Activated T-cell treated with anti-CD3 and anti-CD28 coated beads, Interleukin-2, amount 50 U/mL, for 72 hours (primary cell): ENCODE data around the gene MEF2D. TPM values are rescaled to one million over a fixed set of nuclear protein-coding genes. Genes with fewer than 3 reads are reported as not detected.
A peak's percentile ranks its signal among the peaks of the same experiment; 100 is the strongest.

Experiments
- ATAC-seq, 2 donors: fragments of 150-1000 bp; cut with Tn5 transposase; replicated peaks in 1 of 2; 2 replicates each; pipeline ENCODE4 v1.10.0; 2021; ENCODE audit warnings: moderate library complexity in 2 of 2, mild to moderate bottlenecking in 1 of 2
- DNase-seq, 2 donors: peaks; one replicate each; pipeline ENCODE4 v3.0.0; 2021 to 2022; ENCODE audit warnings: mixed read lengths in 1 of 2
- H3K27ac Mint-ChIP-seq: one replicate; pipeline ENCODE4 v1.8.0; 2022; ENCODE audit warnings: mild to moderate bottlenecking, moderate library complexity, mixed read lengths
- H3K27me3 Mint-ChIP-seq: one replicate; pipeline ENCODE4 v1.8.0; 2022; ENCODE audit warnings: low read depth, mixed read lengths
- H3K36me3 Mint-ChIP-seq, 2 donors: one replicate each; pipeline ENCODE4 v1.8.0; 2022; ENCODE audit warnings: mixed read lengths in 2 of 2, mild to moderate bottlenecking in 1 of 2; ENCODE audit not compliant: insufficient read depth in 2 of 2
- H3K4me1 Mint-ChIP-seq: one replicate; pipeline ENCODE4 v1.8.0; 2022; ENCODE audit warnings: low read depth, mixed read lengths
- H3K4me3 Mint-ChIP-seq, 2 donors: one replicate each; pipeline ENCODE4 v1.8.0; 2022; ENCODE audit warnings: mild to moderate bottlenecking in 2 of 2, mixed read lengths in 2 of 2, moderate library complexity in 2 of 2
- H3K9me3 Mint-ChIP-seq, 2 donors: one replicate each; pipeline ENCODE4 v1.8.0; 2022; ENCODE audit warnings: mixed read lengths in 2 of 2
- total RNA-seq, 2 donors: library from RNA; stranded (reverse); gene quantifications; one replicate each; pipeline ENCODE4 v1.2.3, GENCODE V29; 2022

Gene MEF2D
- total RNA-seq, 2 donors from 2014 or later: 73.3 to 86.8 TPM

- H3K4me3 Mint-ChIP-seq: no peak overlapping the region
- DNase-seq: no peak
- no peaks in the 10 kb centered on the region for H3K9me3 Mint-ChIP-seq
- H3K27ac Mint-ChIP-seq: no peak overlapping the region
- peaks cover 99% of the 10 kb centered on the region for H3K27me3 Mint-ChIP-seq
- peak; percentile 71 to 72 for ATAC-seq
- peaks cover 2 to 6% of the 10 kb centered on the region in 2 donors for H3K36me3 Mint-ChIP-seq
- peaks cover 42% of the 10 kb centered on the region for H3K4me1 Mint-ChIP-seq
Measured at GRCh38 chr1:156433602-156434001, 67.0 kb downstream of the MEF2D start.

- peaks cover 36% of the 10 kb centered on the region for H3K4me1 Mint-ChIP-seq
- H3K36me3 Mint-ChIP-seq: peaks cover 2 to 6% of the 10 kb centered on the region in 2 donors
- H3K9me3 Mint-ChIP-seq: no peaks in the 10 kb centered on the region
- DNase-seq: no peak
- no peak overlapping the region for H3K27ac Mint-ChIP-seq
- H3K27me3 Mint-ChIP-seq: peaks cover 99% of the 10 kb centered on the region
- no peak for ATAC-seq
- H3K4me3 Mint-ChIP-seq: no peak overlapping the region
Measured at GRCh38 chr1:156433032-156433431, 67.5 kb downstream of the MEF2D start.

GRCh38 chr1:156432669-156433018 is 67.9 kb downstream of the MEF2D start:
- DNase-seq (no peak), ATAC-seq (no peak)
- Mint-ChIP-seq H3K4me3 (no peak overlapping the region), H3K36me3 (peaks cover 2 to 6% of the 10 kb centered on the region in 2 donors), H3K27ac (no peak overlapping the region), H3K27me3 (peaks cover 99% of the 10 kb centered on the region), H3K9me3 (no peaks in the 10 kb centered on the region), H3K4me1 (peaks cover 33% of the 10 kb centered on the region)

DNA sequence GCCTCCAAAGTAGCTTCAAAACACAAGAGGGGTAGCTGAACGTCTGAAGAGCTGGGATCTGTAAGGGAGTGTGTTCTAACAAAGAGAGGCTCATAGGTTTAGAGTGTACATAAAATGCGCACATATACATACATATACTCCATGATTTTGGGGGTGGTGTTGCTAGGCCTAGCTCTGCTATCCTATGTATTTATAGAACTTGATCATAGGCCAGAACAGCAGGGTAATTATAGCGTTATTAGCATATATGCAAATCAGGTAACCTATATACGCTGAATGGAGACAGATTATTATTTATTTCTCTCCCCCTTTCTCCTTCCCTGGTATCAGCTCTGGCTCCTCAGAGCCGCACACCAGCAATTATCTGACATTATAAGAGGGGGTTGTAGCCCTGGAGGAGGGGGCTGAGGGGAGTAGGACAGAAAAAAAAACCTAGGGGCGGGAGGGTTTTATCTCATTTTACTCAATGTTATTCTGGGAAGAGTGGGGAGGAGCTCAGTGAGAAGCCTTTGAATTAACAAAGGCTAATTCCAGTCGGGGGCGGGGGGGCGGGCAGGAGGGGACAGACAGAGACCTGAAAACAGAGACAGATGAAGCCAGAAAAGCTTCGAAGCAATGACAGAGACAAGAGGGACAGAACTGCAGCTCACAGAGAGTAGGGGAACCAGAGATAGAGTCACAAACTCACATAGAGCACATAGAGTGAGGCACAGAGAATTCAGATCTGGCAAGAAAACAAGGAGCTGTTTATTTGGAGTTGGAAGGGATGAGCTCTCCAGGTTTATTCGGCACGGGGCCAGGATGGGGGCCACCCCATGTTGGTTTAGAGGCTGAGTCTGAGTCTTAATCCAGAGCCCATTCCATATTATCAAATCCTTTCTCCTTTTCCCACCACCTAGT is 68.6 kb downstream of the MEF2D start:
- ATAC-seq: no peak
- Mint-ChIP-seq H3K36me3 (peaks cover 2 to 6% of the 10 kb centered on the region in 2 donors), H3K27me3 (peaks cover 99% of the 10 kb centered on the region), H3K4me3 (no peak overlapping the region), H3K27ac (no peak overlapping the region), H3K4me1 (peaks cover 28% of the 10 kb centered on the region), H3K9me3 (no peaks in the 10 kb centered on the region)
- DNase-seq: no peak

DNA sequence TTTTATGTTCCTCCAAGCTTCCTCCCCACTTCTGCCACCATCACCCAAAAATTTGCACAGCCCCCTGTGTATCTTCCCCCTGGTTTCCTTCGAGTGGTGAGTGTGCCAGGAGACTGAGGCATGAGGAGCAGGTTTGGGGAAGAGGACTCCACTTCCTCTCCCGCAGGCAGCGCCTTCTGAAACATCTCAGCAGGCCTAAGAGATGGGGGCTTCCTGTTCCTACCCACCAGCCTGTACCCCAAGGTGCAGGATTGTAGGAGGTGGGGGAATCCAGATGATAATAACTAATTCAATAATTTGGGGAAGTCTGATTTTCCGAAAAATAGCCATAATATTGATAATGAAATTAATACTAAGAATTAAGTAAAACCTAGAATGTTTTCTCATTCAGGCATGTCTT is 69.2 kb downstream of the MEF2D start:
- Mint-ChIP-seq H3K27me3 (peaks cover 99% of the 10 kb centered on the region), H3K27ac (no peak overlapping the region), H3K4me3 (no peak overlapping the region), H3K4me1 (peaks cover 23% of the 10 kb centered on the region), H3K9me3 (no peaks in the 10 kb centered on the region), H3K36me3 (peaks cover 2 to 4% of the 10 kb centered on the region in 2 donors)
- DNase-seq (no peak), ATAC-seq (no peak)

DNA sequence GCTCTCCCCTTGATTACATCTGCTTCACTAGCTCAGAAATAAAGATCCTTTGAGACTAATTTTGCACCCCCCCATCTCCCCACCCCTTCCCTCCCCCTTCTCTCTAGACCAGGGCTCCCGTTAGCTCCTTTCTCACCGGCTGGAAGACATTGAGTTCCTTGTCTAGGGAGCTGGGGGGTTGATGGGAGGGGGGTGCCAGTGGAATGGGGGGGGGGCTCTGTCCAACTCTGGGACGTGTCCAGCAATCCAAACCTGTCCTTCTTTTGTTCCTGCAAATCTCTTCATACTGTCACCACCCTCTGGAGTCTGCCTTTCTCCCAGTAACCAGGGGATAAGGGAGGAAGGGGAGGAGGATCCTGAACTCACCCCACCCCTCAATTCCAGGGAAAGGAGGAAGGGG is 69.7 kb downstream of the MEF2D start:
- H3K9me3 Mint-ChIP-seq: no peaks in the 10 kb centered on the region
- DNase-seq (no peak), ATAC-seq (no peak)
- peaks cover 22% of the 10 kb centered on the region for H3K4me1 Mint-ChIP-seq
- no peak overlapping the region for H3K4me3 Mint-ChIP-seq
- peaks cover 100% of the 10 kb centered on the region for H3K27me3 Mint-ChIP-seq
- H3K27ac Mint-ChIP-seq: no peak overlapping the region
- H3K36me3 Mint-ChIP-seq: peaks cover 2 to 4% of the 10 kb centered on the region in 2 donors

- Mint-ChIP-seq H3K27ac (no peak overlapping the region), H3K4me1 (peaks cover 16% of the 10 kb centered on the region), H3K27me3 (peaks cover 99% of the 10 kb centered on the region), H3K4me3 (no peak overlapping the region), H3K9me3 (no peaks in the 10 kb centered on the region), H3K36me3 (peaks cover 0 to 2% of the 10 kb centered on the region in 2 donors)
- no peak for ATAC-seq
- DNase-seq: no peak
Measured at GRCh38 chr1:156430303-156430702, 70.3 kb downstream of the MEF2D start.

GRCh38 chr1:156429313-156430060 is 71.1 kb downstream of the MEF2D start:
- Mint-ChIP-seq H3K36me3 (no peaks in the 10 kb centered on the region), H3K27me3 (peaks cover 99% of the 10 kb centered on the region), H3K4me3 (no peak overlapping the region), H3K4me1 (peaks cover 11% of the 10 kb centered on the region), H3K27ac (no peak overlapping the region), H3K9me3 (no peaks in the 10 kb centered on the region)
- no peak for DNase-seq
- ATAC-seq: no peak

DNA sequence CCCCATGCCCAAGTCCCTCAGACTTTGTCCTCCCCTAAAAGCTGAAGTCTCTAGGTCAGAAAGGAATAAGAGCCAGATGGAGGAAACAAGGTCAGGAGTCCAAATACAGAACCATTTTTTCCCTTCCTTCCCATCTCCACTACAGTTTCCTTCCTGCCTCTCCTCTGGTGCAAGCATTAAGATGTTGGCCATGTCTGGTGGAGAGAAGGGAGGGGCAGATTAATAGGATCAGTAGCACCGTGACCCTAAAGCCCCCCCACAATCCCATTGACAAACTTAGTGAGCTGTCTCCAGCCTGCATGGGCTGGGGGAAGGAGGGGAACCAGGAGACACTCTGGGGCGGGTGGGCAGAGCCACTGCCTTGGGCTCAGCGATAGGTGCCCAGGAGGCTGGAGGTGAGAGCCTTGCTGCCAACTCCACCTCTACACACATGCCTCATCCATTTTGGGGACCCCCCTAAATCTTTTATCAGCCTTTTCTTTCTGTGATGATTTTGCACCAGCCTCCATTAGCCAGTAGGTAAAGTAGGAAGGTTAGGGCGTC is 71.8 kb downstream of the MEF2D start:
- Mint-ChIP-seq H3K4me1 (peaks cover 7% of the 10 kb centered on the region), H3K27ac (no peak overlapping the region), H3K36me3 (no peaks in the 10 kb centered on the region), H3K27me3 (peaks cover 99% of the 10 kb centered on the region), H3K9me3 (no peaks in the 10 kb centered on the region), H3K4me3 (no peak overlapping the region)
- ATAC-seq (no peak), DNase-seq (no peak)

- H3K4me1 Mint-ChIP-seq: peaks cover 4% of the 10 kb centered on the region
- H3K9me3 Mint-ChIP-seq: no peaks in the 10 kb centered on the region
- no peak overlapping the region for H3K27ac Mint-ChIP-seq
- no peaks in the 10 kb centered on the region for H3K36me3 Mint-ChIP-seq
- H3K27me3 Mint-ChIP-seq: peaks cover 99% of the 10 kb centered on the region
- no peak overlapping the region for H3K4me3 Mint-ChIP-seq
- ATAC-seq (no peak), DNase-seq (no peak)
Measured at GRCh38 chr1:156427957-156428356, 72.6 kb downstream of the MEF2D start.

DNA sequence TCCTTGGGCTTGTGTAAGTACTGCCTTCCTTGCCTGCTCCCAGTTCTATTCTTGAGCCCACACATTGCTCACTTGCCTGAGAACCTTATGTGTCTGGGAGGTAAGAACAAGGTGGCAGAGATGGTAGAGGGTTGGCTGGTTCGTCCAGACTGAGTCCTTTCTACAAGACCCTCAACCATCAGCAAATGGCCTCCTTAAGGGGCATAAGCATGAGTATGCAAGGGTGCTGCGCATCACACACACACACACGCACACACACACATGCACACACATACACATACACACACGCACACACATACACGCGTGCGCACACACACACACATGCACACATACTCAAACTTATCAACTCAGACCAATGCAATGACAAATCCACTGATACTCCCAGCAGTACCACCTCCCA is 74.6 kb downstream of the MEF2D start:
- Mint-ChIP-seq H3K4me1 (peaks cover 13% of the 10 kb centered on the region), H3K4me3 (no peak overlapping the region), H3K9me3 (no peaks in the 10 kb centered on the region), H3K27ac (no peak overlapping the region), H3K36me3 (no peaks in the 10 kb centered on the region), H3K27me3 (peaks cover 93% of the 10 kb centered on the region)
- DNase-seq (no peak), ATAC-seq (no peak)

- ATAC-seq: no peak
- peaks cover 93% of the 10 kb centered on the region for H3K27me3 Mint-ChIP-seq
Measured at GRCh38 chr1:156424806-156425432, 75.7 kb downstream of the MEF2D start.

More at GRCh38 chr1:156424806-156425432, 75.7 kb downstream of the MEF2D start:
- peaks cover 0 to 3% of the 10 kb centered on the region in 2 donors for H3K36me3 Mint-ChIP-seq
- peaks cover 21% of the 10 kb centered on the region for H3K4me1 Mint-ChIP-seq
- H3K9me3 Mint-ChIP-seq: no peaks in the 10 kb centered on the region
- no peak for DNase-seq
- no peak overlapping the region for H3K27ac Mint-ChIP-seq
- no peak overlapping the region for H3K4me3 Mint-ChIP-seq
